Natural killer cell (primary cell): ENCODE data around the gene ARID1B. TPM values are rescaled to one million over a fixed set of nuclear protein-coding genes. Genes with fewer than 3 reads are reported as not detected.

Experiments used
- ATAC-seq, 3 donors: fragments of 150-1000 bp in 2 of 3; fragments of 200-7000 bp in 1 of 3; cut with Tn5 transposase; 1 replicate in 1 of 3; 2 replicates in 2 of 3; pipeline ENCODE4 v1.10.0; 2021; ENCODE audit warnings: mild to moderate bottlenecking in 2 of 3, moderate library complexity in 2 of 3
- DNase-seq, 2 donors: peaks; one replicate each; pipeline versions ENCODE4 v3.0.0 to v3.0.0-alpha.2; 2013 to 2021; ENCODE audit warnings: mixed read lengths in 1 of 2
- H3K27ac ChIP-seq: one replicate; pipeline ENCODE4 v1.5.1; 2013; ENCODE audit warnings: mild to moderate bottlenecking, low read length
- H3K27me3 ChIP-seq: one replicate; pipeline ENCODE4 v1.6.1; 2013; ENCODE audit warnings: low read length; ENCODE audit not compliant: control insufficient read depth, insufficient read depth
- H3K36me3 ChIP-seq: one replicate; pipeline ENCODE4 v1.6.1; 2013; ENCODE audit warnings: low read length; ENCODE audit not compliant: control insufficient read depth, insufficient read depth
- H3K4me1 ChIP-seq: one replicate; pipeline ENCODE4 v1.6.1; 2013; ENCODE audit warnings: low read length; ENCODE audit not compliant: control insufficient read depth, insufficient read depth
- H3K4me3 ChIP-seq: one replicate; pipeline ENCODE4 v1.5.1; 2013; ENCODE audit warnings: low read length
- H3K9me3 ChIP-seq: one replicate; pipeline ENCODE4 v1.6.1; 2013; ENCODE audit warnings: low read length; ENCODE audit not compliant: control insufficient read depth, insufficient read depth
- H3K27ac Mint-ChIP-seq, 2 donors: one replicate each; pipeline ENCODE4 v1.8.0; 2022; ENCODE audit warnings: mild to moderate bottlenecking in 2 of 2, mixed read lengths in 2 of 2, moderate library complexity in 1 of 2
- H3K27me3 Mint-ChIP-seq, 2 donors: one replicate each; pipeline ENCODE4 v1.8.0; 2022; ENCODE audit warnings: low read depth in 2 of 2, mixed read lengths in 2 of 2
- H3K36me3 Mint-ChIP-seq: one replicate; pipeline ENCODE4 v1.8.0; 2022; ENCODE audit warnings: mixed read lengths
- H3K4me1 Mint-ChIP-seq, 2 donors: one replicate each; pipeline ENCODE4 v1.8.0; 2022; ENCODE audit warnings: mixed read lengths in 2 of 2
- H3K4me3 Mint-ChIP-seq: one replicate; pipeline ENCODE4 v1.8.0; 2022; ENCODE audit warnings: mild to moderate bottlenecking, moderate library complexity, mixed read lengths
- H3K9me3 Mint-ChIP-seq, 2 donors: one replicate each; pipeline ENCODE4 v1.8.0; 2022; ENCODE audit warnings: mixed read lengths in 2 of 2
- WGBS: methylation state at CpG from one replicate; pipeline ENCODE4 v1.1.7; 2013; ENCODE audit warnings: missing lambda C conversion rate; ENCODE audit not compliant: insufficient coverage; 5-methylcytosine and 5-hydroxymethylcytosine counted together
- intact Hi-C: fragments of 100-400 bp; cut with micrococcal nuclease; formaldehyde crosslinking; loops from one replicate; pipeline ENCODE4 v1.14.2; 2022
- total RNA-seq, 4 donors: library from RNA; stranded (reverse); fragments of 120-200 nt in 1 of 4; gene quantifications; one replicate each; pipeline versions ENCODE4 v1.2.3 to v1.2.4, GENCODE V29; 2013 to 2022
- TF ChIP-seq, protein P1 (sequence below): fragments of 200-600 bp; IDR thresholded peaks from one replicate; pipeline ENCODE4 v1.8.0; 2022; ENCODE audit warnings: antibody characterized with exemption

The ARID1B gene
- total RNA-seq, 3 donors from 2014 or later (not counting 1 experiment from before 2014, with no cell fraction given), result 180 to 201 (median 189) TPM

DNA sequence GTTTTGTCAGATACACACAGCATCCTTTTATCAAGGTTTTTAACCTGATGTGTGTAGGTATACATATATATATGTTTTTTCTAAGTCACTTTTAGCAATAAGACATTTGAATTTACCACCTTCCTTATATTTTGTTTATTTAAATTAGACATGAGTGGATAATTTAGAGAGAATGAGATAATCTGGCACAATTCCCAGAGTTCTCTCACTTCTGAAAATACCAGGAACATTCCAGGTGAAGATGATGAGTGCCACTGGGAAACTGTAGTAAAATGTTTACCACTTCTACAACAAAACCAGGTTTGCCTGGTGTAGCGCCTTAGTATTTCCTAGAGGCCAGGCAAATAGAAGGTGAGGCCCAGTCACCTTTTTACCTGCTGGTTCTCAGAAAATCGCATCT is 356.7 kb downstream of the ARID1B start:
- intact Hi-C loops, result no loop called here
- Mint-ChIP-seq H3K36me3 (peaks cover 9% of the 10 kb centered on the region), H3K4me1 (peaks cover 23 to 25% of the 10 kb centered on the region in 2 donors), H3K27me3 (no peaks in the 10 kb centered on the region), H3K9me3 (no peaks in the 10 kb centered on the region), H3K27ac (no peak overlapping the region), H3K4me3 (no peak overlapping the region)
- H3K4me3 ChIP-seq, result no peak overlapping the region
- no peak for ATAC-seq
- H3K36me3 ChIP-seq, result peaks cover 30% of the 10 kb centered on the region
- no peak overlapping the region for H3K27ac ChIP-seq
- H3K27me3 ChIP-seq, result no peaks in the 10 kb centered on the region
- 100% methylated on average over 2 of the region's 2 CpGs for WGBS
- no peak for DNase-seq
- no peaks in the 10 kb centered on the region for H3K9me3 ChIP-seq
- H3K4me1 ChIP-seq, result no peaks in the 10 kb centered on the region
- TF ChIP-seq, protein P1, sequence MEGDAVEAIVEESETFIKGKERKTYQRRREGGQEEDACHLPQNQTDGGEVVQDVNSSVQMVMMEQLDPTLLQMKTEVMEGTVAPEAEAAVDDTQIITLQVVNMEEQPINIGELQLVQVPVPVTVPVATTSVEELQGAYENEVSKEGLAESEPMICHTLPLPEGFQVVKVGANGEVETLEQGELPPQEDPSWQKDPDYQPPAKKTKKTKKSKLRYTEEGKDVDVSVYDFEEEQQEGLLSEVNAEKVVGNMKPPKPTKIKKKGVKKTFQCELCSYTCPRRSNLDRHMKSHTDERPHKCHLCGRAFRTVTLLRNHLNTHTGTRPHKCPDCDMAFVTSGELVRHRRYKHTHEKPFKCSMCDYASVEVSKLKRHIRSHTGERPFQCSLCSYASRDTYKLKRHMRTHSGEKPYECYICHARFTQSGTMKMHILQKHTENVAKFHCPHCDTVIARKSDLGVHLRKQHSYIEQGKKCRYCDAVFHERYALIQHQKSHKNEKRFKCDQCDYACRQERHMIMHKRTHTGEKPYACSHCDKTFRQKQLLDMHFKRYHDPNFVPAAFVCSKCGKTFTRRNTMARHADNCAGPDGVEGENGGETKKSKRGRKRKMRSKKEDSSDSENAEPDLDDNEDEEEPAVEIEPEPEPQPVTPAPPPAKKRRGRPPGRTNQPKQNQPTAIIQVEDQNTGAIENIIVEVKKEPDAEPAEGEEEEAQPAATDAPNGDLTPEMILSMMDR, result no peak

DNA sequence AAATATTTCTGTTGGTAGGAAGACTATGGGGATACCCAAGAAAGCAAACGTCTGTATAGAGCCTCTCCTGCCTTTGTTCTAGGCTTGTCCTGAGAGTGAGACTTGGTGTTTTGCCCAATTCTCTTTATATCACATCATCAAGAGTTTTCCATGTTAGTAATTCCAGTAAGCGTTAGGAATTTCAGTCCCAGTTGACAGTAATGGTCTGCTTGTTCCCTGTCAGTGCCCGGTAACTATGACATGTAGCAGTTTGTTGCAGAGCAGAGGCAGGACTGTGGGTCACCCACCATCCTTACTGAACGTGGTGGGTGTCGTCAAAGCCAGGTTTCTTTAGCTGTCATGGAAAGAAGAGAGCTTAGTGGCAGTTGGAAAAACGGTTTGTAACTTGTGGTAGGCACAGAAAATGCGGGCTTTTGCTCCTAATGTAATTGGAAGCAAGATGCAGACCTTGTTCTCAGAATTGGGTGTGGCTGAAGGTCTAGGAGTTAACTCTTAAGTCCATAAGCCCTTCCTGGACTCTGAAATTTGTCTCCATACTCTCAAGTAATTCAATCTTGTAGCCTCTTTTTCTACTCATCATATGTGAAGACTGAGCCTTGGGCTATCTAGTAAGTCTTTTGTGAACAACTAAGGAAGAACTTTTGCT is 357.3 kb downstream of the ARID1B start:
- Mint-ChIP-seq H3K27ac (no peak overlapping the region), H3K9me3 (no peaks in the 10 kb centered on the region), H3K4me1 (peaks cover 17 to 19% of the 10 kb centered on the region in 2 donors), H3K4me3 (no peak overlapping the region), H3K36me3 (peaks cover 9% of the 10 kb centered on the region), H3K27me3 (no peaks in the 10 kb centered on the region)
- H3K4me1 ChIP-seq, result no peaks in the 10 kb centered on the region
- no peak overlapping the region for H3K4me3 ChIP-seq
- no peaks in the 10 kb centered on the region for H3K27me3 ChIP-seq
- no peak overlapping the region for H3K27ac ChIP-seq
- no peak for ATAC-seq
- intact Hi-C loops, result no loop called here
- H3K9me3 ChIP-seq, result no peaks in the 10 kb centered on the region
- DNase-seq, result no peak
- peaks cover 32% of the 10 kb centered on the region for H3K36me3 ChIP-seq
- TF ChIP-seq, protein P1, result no peak
- 92% methylated on average over 7 of the region's 7 CpGs for WGBS

DNA sequence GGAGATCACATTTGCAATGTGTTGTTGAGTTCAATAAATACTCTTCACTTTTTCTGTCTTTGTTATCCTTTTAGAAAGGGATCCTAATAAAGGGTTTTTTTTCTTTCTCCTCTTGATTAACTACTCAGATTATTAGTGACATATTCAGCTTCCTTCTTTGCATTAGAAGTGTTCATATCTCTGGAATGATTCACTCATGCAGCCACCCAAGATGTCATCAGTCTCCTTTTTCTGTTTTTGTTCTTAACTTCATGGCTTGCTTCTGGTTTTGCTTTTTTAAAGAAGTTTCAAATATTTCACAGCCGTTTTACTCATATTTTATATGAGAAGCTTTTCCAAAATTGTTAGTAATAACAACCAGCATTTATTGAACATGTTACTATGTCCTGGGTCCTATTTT is 358.5 kb downstream of the ARID1B start:
- no peak for ATAC-seq
- peaks cover 13 to 14% of the 10 kb centered on the region in 2 donors for H3K4me1 Mint-ChIP-seq
- H3K36me3 ChIP-seq, result peaks cover 35% of the 10 kb centered on the region

More for the DNA sequence above, 358.5 kb downstream of the ARID1B start:
- Mint-ChIP-seq H3K36me3 (peaks cover 11% of the 10 kb centered on the region), H3K27ac (peak overlapping the region in 1 of 2 donors; percentile 21), H3K4me3 (no peak overlapping the region), H3K27me3 (no peaks in the 10 kb centered on the region), H3K9me3 (no peaks in the 10 kb centered on the region)
- intact Hi-C loops, result no loop called here
- TF ChIP-seq, protein P1, result no peak
- Histone ChIP-seq H3K27ac (no peak overlapping the region), H3K27me3 (no peaks in the 10 kb centered on the region), H3K9me3 (no peaks in the 10 kb centered on the region), H3K4me3 (no peak overlapping the region), H3K4me1 (no peaks in the 10 kb centered on the region)
- no peak for DNase-seq
- no CpG with 5 or more reads among the region's 1 CpG for WGBS
